NCI-H446 treated with DMSO at 0.1 percent for 48 hours (cell line): ENCODE data around the gene RNF145.
"Not testable (repeated sequence)": the region's sequence is repeated elsewhere in the genome, so short reads cannot be mapped to it uniquely, and the experiment has no call there.

Source experiments
- DNase-seq: peaks from one replicate; lab custom pipeline; 2025; lab: John Stamatoyannopoulos, UW

Gene RNF145

GRCh38 chr5:159156426-159157238 is 52.7 kb downstream of the RNF145 start:
- DNase-seq = peak; percentile 9

GRCh38 chr5:159155960-159156359 is 53.4 kb downstream of the RNF145 start:
- no peak for DNase-seq

GRCh38 chr5:159152876-159153275 is 56.5 kb downstream of the RNF145 start:
- no peak for DNase-seq

GRCh38 chr5:159149085-159149484 is 60.3 kb downstream of the RNF145 start:
- no peak for DNase-seq

- DNase-seq = no peak
Observed at GRCh38 chr5:159147976-159148375, 61.4 kb downstream of the RNF145 start.

- DNase-seq = no peak
Observed at GRCh38 chr5:159146839-159147238, 62.5 kb downstream of the RNF145 start.

GRCh38 chr5:159145160-159145559 is 64.2 kb downstream of the RNF145 start:
- DNase-seq = not testable (repeated sequence)

- DNase-seq = no peak
Observed at GRCh38 chr5:159139802-159140201, 69.6 kb downstream of the RNF145 start.

GRCh38 chr5:159135896-159136531 is 73.3 kb downstream of the RNF145 start:
- no peak for DNase-seq

- DNase-seq = peak; percentile 31
Observed at GRCh38 chr5:159133041-159133741, 76.2 kb downstream of the RNF145 start.

- DNase-seq = no peak
Observed at GRCh38 chr5:159132429-159133040, 76.8 kb downstream of the RNF145 start.

- DNase-seq = no peak
Observed at GRCh38 chr5:159131951-159132350, 77.4 kb downstream of the RNF145 start.

GRCh38 chr5:159130871-159131270 is 78.5 kb downstream of the RNF145 start:
- no peak for DNase-seq

- no peak for DNase-seq
Observed at GRCh38 chr5:159128070-159128541, 81.2 kb downstream of the RNF145 start.

- no peak for DNase-seq
Observed at GRCh38 chr5:159123700-159124099, 85.7 kb downstream of the RNF145 start.

- no peak for DNase-seq
Observed at GRCh38 chr5:159123189-159123588, 86.2 kb downstream of the RNF145 start.

- no peak for DNase-seq
Observed at GRCh38 chr5:159121061-159121460, 88.3 kb downstream of the RNF145 start.

- no peak for DNase-seq
Observed at GRCh38 chr5:159120446-159120845, 88.9 kb downstream of the RNF145 start.

GRCh38 chr5:159119842-159120241 is 89.5 kb downstream of the RNF145 start:
- not testable (repeated sequence) for DNase-seq

GRCh38 chr5:159118958-159119659 is 90.2 kb downstream of the RNF145 start:
- DNase-seq = not testable (repeated sequence)

- no peak for DNase-seq
Observed at GRCh38 chr5:159113405-159113804, 95.9 kb downstream of the RNF145 start.

- no peak for DNase-seq
Observed at GRCh38 chr5:159112436-159112835, 96.9 kb downstream of the RNF145 start.
